Fibroblast of skin of back (primary cell): ENCODE measurements around the gene EXOC6B.

Source experiments
- DNase-seq: peaks from one replicate; pipeline ENCODE4 v3.0.0-alpha.2; 2013

EXOC6B gene

DNA sequence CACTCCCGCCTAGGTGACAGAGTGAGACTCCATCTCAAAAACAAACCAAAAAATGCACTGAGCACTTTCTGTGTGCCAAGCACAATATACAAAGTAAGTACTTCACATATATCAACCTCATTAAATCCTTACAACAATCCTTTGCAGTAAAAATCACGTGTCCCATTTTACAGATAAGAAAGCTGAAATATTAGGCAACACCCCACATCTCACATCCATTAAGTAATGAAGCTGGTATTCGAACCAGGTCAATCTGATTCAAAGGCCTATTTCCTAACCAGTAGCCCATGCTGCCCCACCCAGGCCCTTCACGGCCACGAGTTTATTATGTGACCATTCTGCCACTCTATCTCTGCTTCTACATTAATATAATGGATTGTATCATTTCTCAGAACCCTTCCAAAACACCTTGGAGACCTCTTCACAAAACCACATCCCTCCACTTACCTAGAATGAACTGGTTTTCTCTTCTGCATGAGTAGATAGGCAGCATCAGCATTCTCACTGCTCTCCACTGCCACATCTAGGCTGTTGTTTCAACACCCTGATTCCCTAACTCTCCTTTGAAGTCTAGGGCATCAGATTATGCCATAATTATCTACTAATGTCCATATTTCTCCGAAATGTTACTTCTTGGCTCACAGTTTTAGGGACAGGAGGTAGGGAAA is 3.1 kb upstream of the EXOC6B start:
- DNase-seq = no peak

DNA sequence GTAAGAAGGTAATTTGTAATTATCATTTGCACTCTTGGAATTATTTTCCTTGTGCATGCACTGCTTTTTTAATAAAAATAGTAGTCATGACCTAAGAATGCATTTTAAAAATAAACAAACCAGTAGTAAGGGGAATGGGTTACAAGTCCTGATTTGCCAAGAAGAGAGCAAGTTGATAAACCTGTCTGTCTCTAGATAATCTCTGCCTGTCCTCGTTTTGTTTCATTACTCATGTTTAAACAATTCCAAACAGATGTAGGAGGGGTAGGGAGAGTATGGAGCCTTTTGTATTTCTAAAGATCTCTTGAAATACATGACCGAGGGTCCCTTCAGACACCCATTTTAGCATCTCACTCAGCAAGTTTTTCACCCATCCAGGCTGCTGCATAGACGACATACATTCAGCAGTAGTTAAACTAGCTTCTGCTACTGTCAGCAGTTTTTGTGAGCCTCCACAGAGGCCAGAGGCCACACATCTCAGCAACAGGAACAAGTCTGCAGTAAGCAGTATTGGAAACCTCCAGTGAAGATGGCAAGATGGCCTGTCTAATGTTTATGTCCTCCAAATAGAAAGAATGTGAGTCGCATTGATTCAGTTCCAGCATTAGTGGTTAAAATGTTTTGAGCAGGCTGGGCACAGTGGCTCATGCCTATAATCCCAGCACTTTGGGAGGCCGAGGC is 2.3 kb upstream of the EXOC6B start:
- peak; percentile 79 for DNase-seq

DNA sequence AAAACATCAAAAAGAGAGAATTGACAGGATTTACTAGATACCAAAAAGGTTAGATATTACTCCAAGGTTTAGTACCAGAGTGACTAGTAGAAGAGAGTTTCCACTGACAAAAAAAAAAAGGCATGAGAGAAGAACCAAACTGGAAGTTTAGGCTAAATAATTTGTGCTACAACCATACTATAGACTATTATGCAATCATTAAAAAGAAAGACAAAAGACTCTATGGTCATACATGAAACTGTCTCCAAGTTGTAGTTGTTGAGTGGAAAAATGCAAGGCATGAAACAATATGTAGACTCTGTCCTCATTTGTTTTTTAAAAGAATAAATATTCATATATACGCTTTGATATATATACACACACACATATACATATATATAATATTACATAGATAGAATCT is 1.7 kb upstream of the EXOC6B start:
- DNase-seq = no peak

DNA sequence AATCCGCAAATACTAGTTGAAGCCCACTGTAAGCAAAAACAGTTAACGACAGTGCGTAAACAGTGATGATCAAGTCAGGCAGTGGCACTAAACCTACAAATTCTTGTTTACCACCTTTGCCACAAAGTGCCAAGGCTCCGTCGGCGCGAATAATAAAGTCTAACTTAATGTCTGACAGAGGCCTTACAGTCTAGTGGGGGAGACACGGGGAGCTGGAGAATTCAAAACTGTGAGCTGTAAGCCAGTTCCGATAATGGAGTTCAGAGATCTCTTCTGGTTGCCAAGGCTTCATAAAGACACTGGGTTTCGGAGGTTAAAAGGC is 284 bp upstream of the EXOC6B start:
- no peak for DNase-seq

DNA sequence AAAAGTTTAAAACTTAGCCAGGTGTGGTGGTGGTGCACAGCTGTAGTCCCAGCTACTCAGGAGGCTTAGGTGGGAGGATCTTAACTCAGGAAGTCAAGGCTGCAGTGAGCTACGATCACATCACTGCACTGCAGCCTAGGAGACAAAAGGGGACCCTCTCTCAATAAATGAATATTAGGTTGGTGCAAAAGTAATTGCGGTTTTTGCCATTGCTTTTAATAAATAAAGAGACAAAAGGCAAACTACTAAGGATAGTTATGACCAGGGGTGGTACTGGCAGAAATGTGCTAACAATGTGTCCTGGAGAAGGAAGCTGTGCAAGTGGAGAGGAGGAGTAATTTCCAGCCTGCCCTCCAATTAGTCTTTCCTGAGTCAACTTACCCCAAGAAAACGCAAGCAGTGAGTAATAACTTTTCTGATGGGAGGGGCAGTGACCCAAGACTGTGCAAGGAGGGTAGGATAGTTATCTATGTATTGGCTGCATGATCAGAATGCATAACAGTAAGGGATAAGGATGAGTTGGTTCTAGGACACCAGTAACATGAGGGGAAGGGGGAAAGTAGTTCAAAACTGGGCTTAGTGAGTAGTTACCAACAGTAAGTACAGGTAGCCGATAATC is 1.5 kb downstream of the EXOC6B start:
- DNase-seq = peak; percentile 55

DNA sequence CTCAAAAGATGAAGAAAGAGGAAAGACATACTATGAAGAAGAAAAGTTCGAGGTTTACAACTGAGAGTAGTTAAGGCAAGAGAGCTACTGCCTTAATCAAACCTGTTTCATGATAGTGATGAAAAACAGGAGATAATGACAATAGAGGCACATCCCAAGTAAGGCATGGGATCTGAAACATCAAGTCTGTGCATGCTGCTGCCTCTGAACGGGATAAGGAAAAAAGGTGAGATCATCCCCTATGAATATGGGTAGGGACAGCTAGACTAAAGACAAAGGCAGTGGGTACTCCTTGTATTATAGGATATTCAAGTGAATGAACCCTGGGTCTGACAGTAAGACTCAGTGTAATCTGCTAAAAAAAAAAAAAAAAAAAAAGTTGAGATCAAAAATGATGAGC is 3.0 kb downstream of the EXOC6B start:
- DNase-seq = no peak

DNA sequence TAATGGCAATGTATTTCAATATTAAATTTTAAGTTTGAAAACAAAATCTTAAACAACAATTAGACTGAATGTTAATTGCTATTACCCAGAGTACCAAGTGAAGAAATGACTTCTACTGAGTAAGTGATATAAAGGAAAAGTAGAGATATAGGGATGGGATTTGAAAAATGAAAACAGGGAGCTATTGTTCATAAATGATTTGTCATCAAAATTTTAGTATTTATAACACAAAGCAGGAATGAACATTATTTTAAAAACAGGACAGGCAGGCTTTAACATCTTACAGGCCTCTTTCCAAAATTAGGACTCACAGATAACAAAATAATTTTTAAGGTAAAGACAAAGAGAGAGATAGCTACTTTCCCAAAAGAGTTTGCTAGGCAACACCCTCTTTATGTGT is 3.9 kb downstream of the EXOC6B start:
- no peak for DNase-seq

DNA sequence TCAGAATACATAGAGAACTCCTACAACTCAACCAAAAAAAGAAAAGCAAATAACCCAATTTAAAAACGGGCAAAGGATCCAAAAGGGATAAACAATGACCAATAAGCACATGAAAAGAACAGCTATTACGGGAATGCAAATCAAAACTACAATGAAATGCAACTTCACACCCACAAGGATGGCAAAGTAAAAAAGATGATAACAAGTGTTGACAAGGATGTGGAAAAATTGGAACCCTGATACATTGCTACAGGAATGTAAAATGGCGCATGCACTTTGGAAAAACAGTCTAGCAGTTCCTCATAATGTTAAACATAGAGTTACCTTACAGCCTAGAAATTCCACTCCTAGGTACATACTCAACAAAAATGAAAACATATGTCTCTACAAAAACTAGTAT is 4.7 kb downstream of the EXOC6B start:
- no peak for DNase-seq

DNA sequence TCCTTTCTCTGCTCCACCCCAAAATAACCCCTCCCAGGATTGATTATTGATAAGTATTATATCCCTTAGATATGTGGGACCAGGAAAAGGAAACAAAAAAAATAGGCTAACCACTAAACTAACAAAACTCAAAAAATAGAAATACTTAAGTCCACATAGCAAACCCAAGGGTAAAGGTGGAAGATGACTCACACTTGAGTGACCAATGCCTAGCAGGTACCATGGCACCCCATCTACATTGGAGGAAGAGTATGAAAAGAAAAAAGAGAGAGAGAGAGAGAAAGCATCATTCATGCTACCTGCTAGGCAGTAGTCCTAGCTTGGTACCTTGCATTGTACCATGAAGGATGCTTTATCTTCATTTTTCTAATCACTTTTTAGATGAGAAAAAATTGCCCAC is 6.3 kb downstream of the EXOC6B start:
- DNase-seq = no peak

DNA sequence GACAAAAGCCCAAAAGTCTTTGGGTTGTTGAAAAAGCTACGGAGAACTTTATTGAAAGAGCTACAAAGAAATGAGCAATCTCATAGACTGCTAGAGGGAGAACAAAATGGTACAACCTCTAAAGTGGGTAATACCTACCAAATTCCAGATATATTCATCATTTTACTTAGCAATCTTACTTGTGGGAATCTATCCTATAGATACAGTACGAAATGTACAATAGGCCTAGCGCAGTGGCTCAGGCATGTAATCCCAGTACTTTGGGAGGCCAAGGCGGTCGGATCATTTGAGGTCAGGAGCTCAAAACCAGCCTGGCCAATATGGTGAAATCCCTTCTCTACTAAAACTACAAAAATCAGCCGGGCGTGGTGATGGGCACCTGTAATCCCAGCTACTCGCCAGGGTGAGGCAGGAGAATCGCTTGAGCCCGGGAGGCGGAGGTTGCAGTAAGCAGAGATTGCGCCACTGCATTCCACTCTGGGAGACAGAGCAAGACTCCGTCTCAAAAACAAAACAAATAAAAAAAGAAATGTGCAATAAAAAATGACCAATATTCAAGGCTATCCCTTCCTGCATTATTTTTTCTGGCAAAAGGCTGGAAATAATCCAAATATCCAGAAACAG is 10.1 kb downstream of the EXOC6B start:
- DNase-seq = peak; percentile 14

DNA sequence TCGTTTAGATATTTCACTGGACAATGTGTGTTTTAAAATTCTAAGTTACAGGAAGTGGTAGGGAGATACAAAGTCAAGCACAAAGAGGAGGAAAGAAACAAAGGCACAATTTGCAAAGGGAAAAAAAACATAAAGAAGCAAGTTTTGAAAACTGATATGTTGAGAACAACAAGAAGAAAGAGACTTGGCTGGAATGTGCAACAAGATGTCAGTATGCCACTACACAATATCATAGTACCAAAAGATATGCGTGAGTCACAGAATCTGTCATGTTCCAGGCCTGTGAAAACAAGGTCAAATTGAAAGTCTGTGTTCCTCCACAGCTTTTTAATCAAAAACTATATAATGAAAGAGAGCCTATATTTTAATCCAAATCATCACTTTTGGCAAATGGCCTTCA is 12.0 kb downstream of the EXOC6B start:
- peak; percentile 58 for DNase-seq

DNA sequence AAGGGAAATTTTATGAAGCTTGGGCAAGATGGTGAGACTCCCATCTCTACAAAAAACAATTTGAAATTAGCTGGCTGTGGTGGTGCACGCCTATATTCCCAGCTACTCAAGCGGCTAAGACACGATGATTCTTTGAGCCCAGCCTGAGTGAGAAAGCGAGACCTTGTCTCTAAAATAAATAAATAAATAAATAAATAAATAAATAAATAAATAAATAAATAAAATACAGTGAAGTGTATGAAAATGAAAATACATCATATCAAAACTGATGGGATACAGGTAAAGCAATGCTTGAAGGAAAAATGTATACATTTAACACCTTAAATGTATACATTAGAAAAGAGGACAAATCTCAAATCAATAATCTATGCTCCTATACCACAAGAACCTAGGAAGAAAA is 15.7 kb downstream of the EXOC6B start:
- DNase-seq = no peak

DNA sequence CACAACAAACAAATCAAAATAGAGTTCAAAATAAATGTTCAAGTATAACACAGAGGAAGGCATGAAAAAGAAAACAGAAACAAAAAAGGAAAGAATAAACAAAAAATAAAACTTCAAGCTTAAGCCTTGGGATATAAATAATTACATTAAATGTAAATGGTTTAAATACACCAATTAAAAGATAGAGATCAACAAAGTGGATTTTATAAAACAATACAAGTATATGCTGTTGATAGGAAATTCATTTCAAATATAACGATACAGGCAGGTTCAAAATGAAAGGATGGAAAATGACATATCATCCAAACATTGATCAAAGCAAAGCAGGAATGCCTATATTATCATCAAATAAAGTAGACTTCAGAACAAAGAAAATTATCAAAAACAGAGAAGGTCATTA is 16.7 kb downstream of the EXOC6B start:
- DNase-seq = no peak

DNA sequence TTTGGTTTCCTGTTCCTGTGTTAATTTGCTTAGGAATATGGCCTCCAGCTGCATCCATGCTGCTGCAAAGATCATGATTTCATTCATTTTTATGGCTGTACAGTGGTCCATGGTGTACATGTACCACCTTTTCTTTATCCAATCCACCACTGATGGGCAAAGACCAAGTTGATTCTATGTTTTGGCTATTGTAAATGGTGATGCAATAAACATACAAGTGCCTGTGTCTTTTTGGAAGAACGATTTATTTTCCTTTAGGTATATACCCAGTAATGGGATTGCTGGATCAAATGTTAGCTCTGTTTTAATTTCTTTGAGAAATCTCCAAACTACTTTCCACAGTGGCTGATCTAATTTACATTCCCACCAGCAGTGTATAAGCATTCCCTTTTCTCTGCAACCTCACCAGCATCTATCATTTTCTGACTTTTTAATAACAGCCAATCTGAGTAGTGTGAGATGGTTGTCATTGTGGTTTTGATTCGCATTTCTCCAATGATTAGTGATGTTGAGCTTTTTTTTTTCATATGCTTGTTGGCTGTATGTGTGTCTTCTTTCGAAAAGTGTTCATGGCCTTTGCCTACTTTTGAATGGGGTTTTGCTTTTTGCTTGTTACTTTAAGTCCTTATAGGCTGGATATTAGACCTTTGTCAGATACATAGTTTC is 19.4 kb downstream of the EXOC6B start:
- DNase-seq = peak; percentile 27

DNA sequence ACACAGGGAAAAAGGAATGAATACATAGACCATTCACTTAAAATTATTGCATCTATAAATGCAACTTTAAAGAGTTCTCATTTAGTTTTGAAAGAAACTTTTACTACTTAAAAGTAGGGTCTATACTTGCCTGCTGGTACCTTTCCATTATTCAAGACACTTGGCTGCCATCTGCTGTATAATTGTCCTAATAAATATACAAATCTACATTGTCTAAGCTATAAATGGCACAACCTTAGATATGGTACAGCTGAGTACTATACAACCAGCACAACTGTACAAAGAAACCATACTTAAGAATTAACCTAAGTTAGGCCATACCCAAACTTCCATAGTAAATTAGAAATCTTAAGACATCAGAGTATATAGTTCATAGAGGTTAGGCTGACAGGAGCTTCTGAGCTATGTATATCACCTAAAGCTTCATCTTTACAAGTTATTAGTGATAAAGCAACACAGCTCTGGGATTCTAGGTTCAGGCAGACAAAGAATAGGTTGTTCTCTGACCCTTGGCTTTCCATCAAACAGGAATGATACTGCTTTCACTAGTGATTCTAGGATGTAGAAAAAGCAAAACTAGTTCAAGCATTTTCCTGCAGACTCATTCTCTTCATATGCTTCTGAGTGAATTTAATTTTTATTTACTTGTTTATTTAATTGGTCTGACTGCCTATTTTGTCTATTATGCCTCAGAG is 22.1 kb downstream of the EXOC6B start:
- DNase-seq = no peak

DNA sequence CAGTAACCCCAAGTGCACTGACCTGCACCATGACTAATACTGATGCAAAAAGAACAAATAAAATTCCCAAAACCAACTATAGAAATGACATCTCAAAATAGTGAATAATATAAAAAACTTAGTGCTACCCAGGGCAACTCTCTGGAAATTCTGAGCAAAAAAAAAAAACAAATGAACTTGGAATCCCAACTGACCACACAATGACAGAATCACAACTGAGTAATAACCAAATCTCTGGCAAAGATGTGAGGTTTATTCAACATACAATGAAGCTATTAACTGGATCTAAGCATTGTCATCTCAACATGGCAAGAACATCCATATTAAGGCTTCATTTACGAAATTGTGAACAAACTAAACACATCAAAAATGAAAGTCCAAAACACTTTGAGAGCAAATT is 22.7 kb downstream of the EXOC6B start:
- DNase-seq = peak; percentile 54

DNA sequence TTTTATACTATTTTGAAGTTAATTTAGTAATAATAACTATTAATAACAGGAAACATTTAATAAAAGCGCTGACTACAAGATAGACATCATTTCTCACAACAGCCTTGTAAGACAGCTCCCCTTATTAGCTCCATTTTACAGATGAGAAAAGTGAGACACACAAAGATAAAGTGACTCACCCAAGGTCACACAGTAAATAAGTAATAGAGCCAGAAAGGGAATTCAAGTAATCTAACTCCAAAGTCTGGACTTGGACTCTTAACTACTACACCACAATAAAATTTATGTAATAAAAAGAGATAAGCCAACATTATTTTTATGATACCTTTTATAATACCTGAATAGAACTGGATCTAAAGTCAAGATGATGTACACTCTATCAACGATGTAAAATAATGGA is 25.3 kb downstream of the EXOC6B start:
- no peak for DNase-seq

DNA sequence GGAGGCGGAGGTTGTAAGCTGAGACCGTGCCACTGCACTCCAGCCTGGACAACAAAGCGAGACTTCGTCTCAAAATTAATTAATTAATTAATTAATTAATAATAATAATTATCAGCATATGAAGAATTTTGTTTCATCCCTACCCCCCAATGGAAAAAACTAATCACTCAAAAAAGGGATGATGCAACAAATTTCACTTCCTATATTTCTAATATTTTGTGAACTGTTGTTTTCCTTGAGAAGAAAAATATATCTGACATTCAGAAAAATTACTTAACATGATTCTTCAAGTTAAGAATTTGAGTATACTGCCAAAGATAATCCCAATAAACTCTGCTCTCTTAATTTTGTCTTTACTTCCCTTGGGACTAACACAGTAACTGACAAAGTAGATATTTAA is 28.1 kb downstream of the EXOC6B start:
- DNase-seq = peak; percentile 8

DNA sequence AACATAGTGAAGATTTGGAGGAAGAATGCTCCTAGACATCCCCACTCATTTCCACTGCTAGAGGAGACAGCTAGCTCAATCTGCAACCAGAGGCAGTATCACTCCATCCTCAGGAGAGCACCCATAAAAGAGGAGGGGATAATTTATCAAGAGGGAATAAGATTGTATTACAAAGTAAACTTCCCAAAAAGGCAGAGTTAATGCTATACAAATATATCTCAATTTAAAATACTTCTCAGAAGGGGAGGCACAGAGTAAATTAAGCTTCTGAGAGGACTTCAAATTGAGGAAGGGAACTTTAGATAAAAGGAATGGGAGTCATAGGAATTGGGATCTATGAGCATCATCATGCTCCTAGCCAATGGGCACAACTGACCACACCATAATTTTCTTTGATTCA is 29.1 kb downstream of the EXOC6B start:
- no peak for DNase-seq

DNA sequence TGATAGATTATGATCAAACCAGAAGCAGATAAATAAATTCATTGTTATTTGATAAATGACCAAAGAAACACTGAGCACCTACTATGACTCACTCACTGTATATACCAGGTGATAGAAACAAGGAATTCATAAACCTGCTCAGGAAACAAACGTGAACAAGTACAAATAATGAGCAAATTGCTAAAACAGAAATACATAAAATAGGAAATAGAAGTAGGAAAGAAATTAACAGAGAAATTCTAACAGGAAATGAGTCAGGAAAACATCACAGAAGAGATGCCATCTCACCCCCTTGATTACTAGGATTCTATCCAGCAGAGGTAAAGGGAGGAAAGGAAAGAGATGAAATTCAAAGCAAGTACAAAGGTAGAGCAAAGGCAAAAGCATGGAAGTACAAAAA is 31.3 kb downstream of the EXOC6B start:
- no peak for DNase-seq

DNA sequence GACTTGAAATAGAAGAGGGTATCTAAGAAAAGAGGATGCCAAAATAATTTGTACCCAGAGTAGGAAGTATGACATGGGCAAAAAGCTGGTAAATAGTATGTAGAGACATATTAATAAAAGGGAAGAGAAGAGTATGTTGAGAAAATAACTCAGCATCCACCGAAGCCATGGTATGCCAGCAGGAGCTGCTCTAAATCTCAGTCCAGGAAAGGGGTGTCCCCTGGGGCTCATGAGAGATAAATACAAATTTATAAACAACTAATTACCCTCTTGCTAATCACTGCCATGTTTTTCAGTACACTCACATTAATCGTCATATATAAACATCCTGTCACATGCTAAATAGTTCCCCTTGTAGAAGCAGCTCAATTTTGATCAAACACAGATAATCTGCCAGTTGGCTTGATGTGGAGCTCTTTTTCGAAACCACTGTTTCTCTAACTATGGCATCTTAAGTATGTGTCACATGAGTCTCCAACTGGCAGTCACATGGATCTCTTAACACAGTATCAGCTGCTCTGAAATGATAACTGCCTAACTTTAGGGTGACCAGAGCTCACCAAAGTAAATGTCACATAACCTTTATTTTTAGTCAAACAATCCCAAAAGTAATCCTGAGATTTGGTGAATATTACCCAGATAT is 31.9 kb downstream of the EXOC6B start:
- peak; percentile 36 for DNase-seq

DNA sequence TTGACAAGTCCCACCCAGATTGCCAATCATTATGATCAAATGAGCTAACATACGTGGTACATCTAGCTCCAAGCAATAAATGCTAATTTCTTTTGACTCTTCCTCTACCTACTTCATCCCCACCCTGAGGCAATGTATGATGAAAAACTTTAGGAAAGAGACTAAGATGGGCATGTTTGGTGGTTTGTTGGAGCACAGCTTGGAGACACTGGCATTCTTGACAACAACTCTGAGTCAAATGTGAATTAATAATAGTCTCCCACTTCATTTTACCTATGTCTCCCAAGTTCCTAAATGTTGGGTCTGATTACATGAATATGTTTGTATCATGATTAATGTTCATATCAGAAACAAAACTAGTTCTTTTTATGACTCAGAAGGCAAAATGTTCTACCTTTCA is 36.6 kb downstream of the EXOC6B start:
- no peak for DNase-seq
